Thyroid gland (tissue), 4 donors: ENCODE results near the gene KIF25. TPM values are rescaled to one million over a fixed set of nuclear protein-coding genes. Genes with fewer than 3 reads are reported as not detected.

Experiments used
- DNase-seq, 2 donors: peaks; one replicate each; pipeline ENCODE4 v3.0.0-alpha.2; 2019
- H3K27ac ChIP-seq, 3 donors: fragments of 200-600 bp; sonication (generic); 1 replicate in 2 of 3; 2 replicates in 1 of 3; pipeline ENCODE4 v1.5.1; 2016 to 2019; ENCODE audit warnings: mild to moderate bottlenecking in 1 of 3, moderate library complexity in 1 of 3
- H3K27me3 ChIP-seq: fragments of 200-600 bp; sonication (generic); one replicate; pipeline ENCODE4 v1.5.1; 2019
- H3K36me3 ChIP-seq, 2 donors: fragments of 200-600 bp; sonication (generic); one replicate each; pipeline ENCODE4 v1.5.1; 2016 to 2019
- H3K4me1 ChIP-seq, 2 donors: fragments of 200-600 bp; sonication (generic); one replicate each; pipeline ENCODE4 v1.5.1; 2017 to 2019
- H3K4me3 ChIP-seq, 3 donors: fragments of 200-600 bp; sonication (generic); replicated peaks in 1 of 3; 1 replicate in 2 of 3; 2 replicates in 1 of 3; pipeline ENCODE4 v1.5.1; 2016; ENCODE audit warnings: mild to moderate bottlenecking in 1 of 3
- H3K9me3 ChIP-seq: fragments of 200-600 bp; sonication (generic); one replicate; pipeline ENCODE4 v1.5.1; 2017
- CTCF ChIP-seq, 6 experiments: fragments of 200-600 bp in 3 of 6; fragments of 450-650 bp in 3 of 6; sonication (generic) in 3 of 6; IDR thresholded peaks; one replicate each; pipeline ENCODE4 v1.5.1; 2016 to 2019; ENCODE audit warnings: antibody characterized with exemption in 6 of 6, mild to moderate bottlenecking in 2 of 6, inconsistent platforms in 1 of 6, moderate library complexity in 1 of 6
- POLR2A ChIP-seq, 2 donors: fragments of 450-650 bp; IDR thresholded peaks; one replicate each; pipeline ENCODE4 v1.6.1; 2017; ENCODE audit warnings: antibody characterized with exemption in 2 of 2, mild to moderate bottlenecking in 2 of 2, moderate library complexity in 1 of 2
- WGBS, 2 donors: methylation state at CpG; one replicate each; pipeline ENCODE4 v1.1.5; 2017; 5-methylcytosine and 5-hydroxymethylcytosine counted together
- intact Hi-C: fragments of 100-400 bp; cut with DNase I; formaldehyde crosslinking; loops from one replicate; pipeline ENCODE4 v1.15.1; 2023
- total RNA-seq, 4 donors: library from RNA; depleted of rRNA; stranded (reverse); fragments of >200 nt; gene quantifications; one replicate each; pipeline ENCODE4 v1.2.3, GENCODE V29; 2016

KIF25 gene
- total RNA-seq, 4 donors from 2014 or later: not detected

GRCh38 chr6:168016721-168017525 is 19.5 kb downstream of the KIF25 start:
- Histone ChIP-seq H3K4me3 (no peak overlapping the region), H3K9me3 (no peaks in the 10 kb centered on the region), H3K36me3 (no peaks in the 10 kb centered on the region), H3K27me3 (no peaks in the 10 kb centered on the region), H3K27ac (no peak overlapping the region), H3K4me1 (no peaks in the 10 kb centered on the region)
- TF ChIP-seq CTCF (IDR thresholded peaks at IDR 0.05) (no peak), POLR2A (IDR thresholded peaks at IDR 0.05) (no peak)
- WGBS, 2 donors: 72 to 74% methylated on average over 9 to 11 of the region's 18 CpGs
- no peak for DNase-seq
- intact Hi-C loops: no loop called here

GRCh38 chr6:168017629-168018028 is 20.2 kb downstream of the KIF25 start:
- no peak overlapping the region for H3K27ac ChIP-seq
- no peak for DNase-seq
- WGBS, 2 donors: 58 to 70% methylated on average over 11 of the region's 11 CpGs

GRCh38 chr6:168018664-168019063 is 21.2 kb downstream of the KIF25 start:
- 89 to 90% methylated on average over 8 to 15 of the region's 15 CpGs for WGBS, 2 donors
- Histone ChIP-seq H3K4me1 (no peaks in the 10 kb centered on the region), H3K36me3 (no peaks in the 10 kb centered on the region), H3K27me3 (no peaks in the 10 kb centered on the region), H3K4me3 (no peak overlapping the region), H3K27ac (no peak overlapping the region), H3K9me3 (no peaks in the 10 kb centered on the region)
- no peak for TF ChIP-seq POLR2A (IDR thresholded peaks at IDR 0.05)
- no peak for TF ChIP-seq CTCF (IDR thresholded peaks at IDR 0.05)
- intact Hi-C loops: no loop called here
- no peak for DNase-seq

More at GRCh38 chr6:168017629-168018028, 20.2 kb downstream of the KIF25 start:
- H3K4me1 ChIP-seq: no peaks in the 10 kb centered on the region
- no peak for TF ChIP-seq POLR2A (IDR thresholded peaks at IDR 0.05)
- no peak for TF ChIP-seq CTCF (IDR thresholded peaks at IDR 0.05)
- intact Hi-C loops: no loop called here
- H3K36me3 ChIP-seq: no peaks in the 10 kb centered on the region
- no peaks in the 10 kb centered on the region for H3K27me3 ChIP-seq
- no peak overlapping the region for H3K4me3 ChIP-seq
- H3K9me3 ChIP-seq: no peaks in the 10 kb centered on the region

- WGBS, 2 donors: 91 to 94% methylated on average over 8 of the region's 8 CpGs
- intact Hi-C loops: no loop called here
- H3K27ac ChIP-seq: no peak overlapping the region
- H3K4me3 ChIP-seq: no peak overlapping the region
- TF ChIP-seq CTCF (IDR thresholded peaks at IDR 0.05) (no peak), POLR2A (IDR thresholded peaks at IDR 0.05) (no peak)
- no peaks in the 10 kb centered on the region for H3K9me3 ChIP-seq
- H3K36me3 ChIP-seq: no peaks in the 10 kb centered on the region
- no peaks in the 10 kb centered on the region for H3K27me3 ChIP-seq
- DNase-seq: no peak
- H3K4me1 ChIP-seq: peaks cover 0 to 8% of the 10 kb centered on the region in 2 donors
These were observed 22.8 kb downstream of the KIF25 start for GRCh38 chr6:168020242-168020641.

GRCh38 chr6:168021581-168021980 is 24.1 kb downstream of the KIF25 start:
- no peak overlapping the region for H3K27ac ChIP-seq
- H3K9me3 ChIP-seq: no peaks in the 10 kb centered on the region
- no peaks in the 10 kb centered on the region for H3K27me3 ChIP-seq
- WGBS, 2 donors: 87 to 89% methylated on average over 5 of the region's 5 CpGs
- intact Hi-C loops: no loop called here
- DNase-seq: no peak
- TF ChIP-seq POLR2A (IDR thresholded peaks at IDR 0.05): no peak
- no peak for TF ChIP-seq CTCF (IDR thresholded peaks at IDR 0.05)
- peaks cover 0 to 8% of the 10 kb centered on the region in 2 donors for H3K4me1 ChIP-seq
- no peak overlapping the region for H3K4me3 ChIP-seq
- no peaks in the 10 kb centered on the region for H3K36me3 ChIP-seq
